Mesendoderm (in vitro differentiated cells): ENCODE measurements around the gene TRIM13. TPM values are rescaled to one million over a fixed set of nuclear protein-coding genes. Genes with fewer than 3 reads are reported as not detected.

ENCODE experiments used
- small RNA-seq: library from polyadenylated mRNA; stranded (forward); fragments of <200 nt; extraction: miRNeasy Mini kit (QIAGEN cat#:217004); gene quantifications from one replicate; pipeline ENCODE3, GENCODE V24; 2013; ENCODE audit not compliant: insufficient read depth

TRIM13 gene

Small RNAs within 50 kb of the gene (small RNA-seq; reads per million reads assigned to genes)
- gene MIR16-1 = 29.2 reads per million, percentile 93 among the genes with 10 or more reads in this experiment
- gene MIR3613 = 3.4 reads per million, percentile 53 among the genes with 10 or more reads in this experiment
- gene RF02105 = not detected
- gene RF02106 = not detected
- not detected for gene RF02107
- not detected for gene RF02108
